Measurements from ENCODE around the gene PATL1.

- TF ChIP-seq POLR2A (IDR thresholded peaks at IDR 0.05; ENCODE audit: low read length) (no peak), GATA1 (IDR thresholded peaks at IDR 0.05; ENCODE audit: low read depth, low read length) (no peak)
These were observed 43.1 kb downstream of the PATL1 start for GRCh38 chr11:59625703-59626102.
